HUES6 (cell line): ENCODE results near the gene HKDC1.
A peak's percentile ranks its signal among the peaks of the same experiment; 100 is the strongest.

Source experiments
- H3K27ac ChIP-seq: 2 replicates; pipeline ENCODE4 v1.7.0; 2013; ENCODE audit warnings: low read depth, mild to moderate bottlenecking, low read length, inconsistent platforms
- H3K27me3 ChIP-seq: 2 replicates; pipeline ENCODE4 v1.6.1; 2013; ENCODE audit warnings: low read length; ENCODE audit not compliant: control insufficient read depth, insufficient read depth
- H3K36me3 ChIP-seq: 2 replicates; pipeline ENCODE4 v1.6.1; 2013; ENCODE audit warnings: low read length; ENCODE audit not compliant: control insufficient read depth, insufficient read depth
- H3K4me1 ChIP-seq: 2 replicates; pipeline ENCODE4 v1.6.1; 2013; ENCODE audit warnings: low read length; ENCODE audit not compliant: control insufficient read depth, insufficient read depth
- H3K4me3 ChIP-seq: 2 replicates; pipeline ENCODE4 v1.5.1; 2013; ENCODE audit warnings: low read depth, low read length
- H3K9ac ChIP-seq: one replicate; pipeline ENCODE4 v1.6.1; 2013; ENCODE audit warnings: mild to moderate bottlenecking, low read length
- H3K9me3 ChIP-seq: 2 replicates; pipeline ENCODE4 v1.6.1; 2013; ENCODE audit warnings: low read depth, low read length; ENCODE audit not compliant: control insufficient read depth, insufficient read depth

Gene HKDC1

GRCh38 chr10:69217119-69217754 lies 2.9 kb upstream of the HKDC1 start:
- Histone ChIP-seq H3K9ac (no peak overlapping the region), H3K27me3 (no peaks in the 10 kb centered on the region), H3K9me3 (no peaks in the 10 kb centered on the region), H3K4me1 (peaks cover under 1% of the 10 kb centered on the region; the same call in 1 of the 2 replicates), H3K4me3 (no peak overlapping the region), H3K27ac (no peak overlapping the region), H3K36me3 (no peaks in the 10 kb centered on the region)

DNA sequence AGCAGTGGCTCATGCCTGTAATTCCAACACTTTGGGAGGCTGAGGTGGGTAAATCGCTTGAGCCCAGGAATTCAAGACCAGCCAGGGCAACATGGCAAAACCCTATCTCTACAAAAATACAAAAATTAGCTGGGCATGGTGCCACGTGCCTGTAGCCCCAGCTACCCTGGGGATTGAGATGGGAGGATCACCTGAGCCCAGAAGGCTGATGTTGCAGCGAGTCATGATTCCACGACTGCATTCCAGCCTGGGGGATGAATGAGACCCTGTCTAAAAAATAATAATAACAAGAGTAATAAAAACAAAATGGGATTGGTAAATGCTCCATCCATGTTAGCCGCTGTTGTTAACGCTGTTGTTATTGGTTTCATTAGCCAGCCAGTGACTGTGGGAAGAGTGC lies 1.3 kb upstream of the HKDC1 start:
- Histone ChIP-seq H3K27ac (no peak overlapping the region), H3K9ac (no peak overlapping the region), H3K27me3 (no peaks in the 10 kb centered on the region), H3K4me3 (no peak overlapping the region), H3K36me3 (no peaks in the 10 kb centered on the region), H3K4me1 (peaks cover 9% of the 10 kb centered on the region), H3K9me3 (no peaks in the 10 kb centered on the region)

GRCh38 chr10:69220507-69220906 lies 375 bp downstream of the HKDC1 start:
- H3K9ac ChIP-seq: no peak overlapping the region
- H3K27ac ChIP-seq: no peak overlapping the region
- no peaks in the 10 kb centered on the region for H3K9me3 ChIP-seq
- H3K4me3 ChIP-seq: no peak overlapping the region
- peaks cover 9% of the 10 kb centered on the region for H3K4me1 ChIP-seq
- no peaks in the 10 kb centered on the region for H3K27me3 ChIP-seq
- no peaks in the 10 kb centered on the region for H3K36me3 ChIP-seq

- Histone ChIP-seq H3K4me3 (no peak overlapping the region), H3K36me3 (no peaks in the 10 kb centered on the region), H3K4me1 (peaks cover 15% of the 10 kb centered on the region), H3K9ac (peak overlapping the region; percentile 14), H3K27ac (peak overlapping the region; percentile 39; the same call in 1 of the 2 replicates), H3K27me3 (no peaks in the 10 kb centered on the region), H3K9me3 (no peaks in the 10 kb centered on the region)
Measured at GRCh38 chr10:69222157-69223027, 2.3 kb downstream of the HKDC1 start.

- Histone ChIP-seq H3K27ac (no peak overlapping the region), H3K4me3 (no peak overlapping the region), H3K4me1 (peaks cover 15% of the 10 kb centered on the region), H3K36me3 (no peaks in the 10 kb centered on the region), H3K27me3 (no peaks in the 10 kb centered on the region), H3K9me3 (no peaks in the 10 kb centered on the region), H3K9ac (no peak overlapping the region)
Measured at GRCh38 chr10:69223028-69223342, 2.9 kb downstream of the HKDC1 start.

DNA sequence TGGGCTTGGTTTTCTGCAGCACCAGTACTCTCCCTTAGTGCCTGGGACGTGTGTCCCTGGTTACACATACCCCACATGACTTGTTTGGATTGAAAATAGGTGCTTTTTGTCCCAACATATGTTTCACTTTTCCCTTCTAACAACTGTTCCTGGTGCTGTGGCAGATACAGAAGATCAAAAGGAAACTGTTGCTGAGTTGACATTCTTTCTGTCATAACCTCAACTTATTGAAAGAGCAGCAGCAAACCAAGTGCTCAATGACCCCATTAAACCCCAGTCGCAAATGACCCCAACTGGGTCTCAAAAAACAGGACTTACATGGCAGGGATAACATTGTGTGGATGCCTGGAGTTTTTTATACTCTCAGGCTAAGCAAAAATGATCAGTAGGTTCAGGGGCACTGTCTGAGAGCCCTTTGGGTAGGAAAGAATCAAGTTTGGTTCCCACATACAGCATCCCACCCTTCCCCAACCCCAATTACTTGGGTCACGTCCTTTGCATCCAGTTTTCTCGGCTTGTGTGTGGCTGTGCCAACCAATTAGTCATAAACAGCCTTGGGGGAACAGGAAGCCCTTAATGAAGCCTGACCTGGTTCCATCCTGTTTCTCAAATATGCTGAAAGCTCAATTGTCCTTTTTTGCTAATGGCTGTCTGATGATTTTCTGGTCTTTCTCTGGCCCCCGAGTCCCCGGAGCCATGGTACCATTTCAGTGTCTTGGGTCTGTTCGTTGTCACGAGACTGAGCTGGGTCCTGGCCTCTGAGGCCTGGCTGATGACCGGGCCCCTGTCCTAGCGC lies 4.9 kb downstream of the HKDC1 start:
- Histone ChIP-seq H3K4me1 (peaks cover 15% of the 10 kb centered on the region), H3K27me3 (no peaks in the 10 kb centered on the region), H3K4me3 (no peak overlapping the region), H3K36me3 (no peaks in the 10 kb centered on the region), H3K9me3 (no peaks in the 10 kb centered on the region), H3K27ac (no peak overlapping the region), H3K9ac (no peak overlapping the region)

GRCh38 chr10:69225681-69226080 lies 5.5 kb downstream of the HKDC1 start:
- Histone ChIP-seq H3K27ac (no peak overlapping the region), H3K36me3 (no peaks in the 10 kb centered on the region), H3K9ac (no peak overlapping the region), H3K4me1 (peaks cover 15% of the 10 kb centered on the region), H3K27me3 (no peaks in the 10 kb centered on the region), H3K4me3 (no peak overlapping the region), H3K9me3 (no peaks in the 10 kb centered on the region)

DNA sequence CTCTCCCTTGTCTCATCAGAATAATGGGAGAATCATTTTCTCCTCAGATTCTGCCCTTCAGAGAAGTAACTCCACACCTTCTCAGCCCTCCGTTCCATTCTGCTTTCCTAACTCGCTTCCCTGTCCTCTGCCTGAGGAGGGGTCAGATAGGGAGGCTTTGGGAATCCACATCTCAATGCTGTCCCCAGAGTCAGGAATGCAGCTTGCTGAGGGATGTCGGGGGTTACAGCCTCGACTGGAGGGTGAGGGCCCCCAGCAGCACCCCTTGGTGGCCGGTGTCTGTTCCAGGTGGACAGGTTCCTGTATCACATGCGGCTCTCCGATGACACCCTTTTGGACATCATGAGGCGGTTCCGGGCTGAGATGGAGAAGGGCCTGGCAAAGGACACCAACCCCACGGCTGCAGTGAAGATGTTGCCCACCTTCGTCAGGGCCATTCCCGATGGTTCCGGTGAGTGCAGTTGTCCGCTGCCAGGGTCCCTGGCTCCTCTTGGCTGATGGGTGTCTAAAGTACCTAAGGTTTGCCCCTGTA lies 6.9 kb downstream of the HKDC1 start:
- Histone ChIP-seq H3K9me3 (no peaks in the 10 kb centered on the region), H3K4me3 (no peak overlapping the region), H3K4me1 (peaks cover 15% of the 10 kb centered on the region), H3K9ac (no peak overlapping the region), H3K36me3 (no peaks in the 10 kb centered on the region), H3K27me3 (no peaks in the 10 kb centered on the region), H3K27ac (no peak overlapping the region)

DNA sequence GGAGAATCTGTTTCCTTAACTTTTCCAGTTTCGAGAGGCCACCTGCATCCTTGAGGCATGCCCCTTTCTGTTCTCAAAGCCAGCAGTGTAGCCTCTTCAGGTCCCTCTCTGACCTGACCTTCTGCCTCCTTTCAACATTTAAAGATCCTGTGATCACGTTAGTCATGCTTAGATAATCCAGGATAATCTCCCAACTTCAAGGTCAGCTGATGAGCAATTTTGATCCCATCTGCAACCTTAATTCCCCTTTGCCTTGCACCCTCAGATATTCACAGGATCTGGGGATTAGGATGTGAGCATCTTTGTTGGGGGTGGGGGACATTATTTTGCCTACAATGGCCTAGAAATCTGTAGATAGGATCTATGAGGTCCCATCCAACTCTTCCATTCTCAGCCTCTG lies 8.0 kb downstream of the HKDC1 start:
- Histone ChIP-seq H3K4me3 (no peak overlapping the region), H3K27me3 (no peaks in the 10 kb centered on the region), H3K4me1 (peaks cover 14% of the 10 kb centered on the region), H3K9me3 (no peaks in the 10 kb centered on the region), H3K36me3 (no peaks in the 10 kb centered on the region), H3K9ac (no peak overlapping the region), H3K27ac (no peak overlapping the region)

DNA sequence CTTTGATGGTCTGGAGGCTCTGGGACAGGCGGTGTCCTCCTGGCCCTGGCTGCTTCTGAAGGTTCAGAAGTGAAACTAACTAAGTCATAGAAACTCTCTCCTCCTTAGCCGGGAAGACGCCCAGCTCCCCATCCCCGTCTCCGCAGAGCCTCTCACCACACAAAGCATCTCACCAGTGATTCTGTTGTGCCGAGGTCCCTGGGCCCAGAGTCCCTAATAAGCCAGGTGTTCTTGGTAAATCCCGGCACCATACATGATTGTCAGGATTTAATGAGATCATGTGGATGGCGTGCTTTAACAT lies 9.4 kb downstream of the HKDC1 start:
- no peaks in the 10 kb centered on the region for H3K27me3 ChIP-seq
- no peaks in the 10 kb centered on the region for H3K9me3 ChIP-seq
- H3K9ac ChIP-seq: no peak overlapping the region
- no peak overlapping the region for H3K27ac ChIP-seq
- H3K4me3 ChIP-seq: no peak overlapping the region
- no peaks in the 10 kb centered on the region for H3K36me3 ChIP-seq
- peaks cover 14% of the 10 kb centered on the region for H3K4me1 ChIP-seq

DNA sequence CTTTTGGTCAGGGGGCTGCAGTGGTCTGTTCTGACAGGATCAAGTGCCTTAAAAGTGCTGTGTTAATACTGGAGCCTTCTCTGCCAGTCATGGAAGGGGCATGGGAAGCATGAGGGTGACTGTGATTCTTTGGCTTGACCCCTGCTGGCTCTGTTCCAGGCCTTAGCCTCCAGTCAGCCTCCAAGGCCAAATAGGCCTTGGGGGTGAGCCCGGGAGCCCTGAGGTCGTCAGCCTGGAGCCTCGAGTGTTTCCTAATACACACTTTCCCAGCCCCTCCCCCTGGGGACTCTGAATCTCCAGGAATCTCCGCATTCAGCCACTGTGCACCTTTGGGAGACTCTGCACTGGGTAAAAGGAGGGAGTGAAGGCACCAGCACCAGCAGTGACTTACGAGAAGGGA lies 10.0 kb downstream of the HKDC1 start:
- H3K4me3 ChIP-seq: no peak overlapping the region
- H3K9me3 ChIP-seq: no peaks in the 10 kb centered on the region
- no peak overlapping the region for H3K27ac ChIP-seq
- no peak overlapping the region for H3K9ac ChIP-seq
- H3K27me3 ChIP-seq: no peaks in the 10 kb centered on the region
- peaks cover 14% of the 10 kb centered on the region for H3K4me1 ChIP-seq
- H3K36me3 ChIP-seq: no peaks in the 10 kb centered on the region
